Measurements from ENCODE around the gene SPTBN1.

The SPTBN1 gene

GRCh38 chr2:54579682-54580620, 123.8 kb downstream of the SPTBN1 start:
- no peak for TF ChIP-seq CTCF (IDR thresholded peaks at IDR 0.05)

GRCh38 chr2:54581326-54582039, 125.4 kb downstream of the SPTBN1 start:
- no peak for TF ChIP-seq CTCF (IDR thresholded peaks at IDR 0.05)

GRCh38 chr2:54582987-54583386, 126.9 kb downstream of the SPTBN1 start:
- TF ChIP-seq CTCF (IDR thresholded peaks at IDR 0.05), result no peak

- no peak for TF ChIP-seq CTCF (IDR thresholded peaks at IDR 0.05)
Measured at GRCh38 chr2:54584598-54584997, 128.5 kb downstream of the SPTBN1 start.

GRCh38 chr2:54585136-54585733, 129.1 kb downstream of the SPTBN1 start:
- TF ChIP-seq CTCF (IDR thresholded peaks at IDR 0.05), result no peak

- no peak for TF ChIP-seq CTCF (IDR thresholded peaks at IDR 0.05)
Measured at GRCh38 chr2:54586062-54586461, 129.9 kb downstream of the SPTBN1 start.

- TF ChIP-seq CTCF (IDR thresholded peaks at IDR 0.05), result no peak
Measured at GRCh38 chr2:54586494-54586893, 130.4 kb downstream of the SPTBN1 start.
